ENCODE measurements around the gene PCDHA5.
"Not testable (repeated sequence)": the region's sequence is repeated elsewhere in the genome, so short reads cannot be mapped to it uniquely, and the experiment has no call there.

Gene PCDHA5

GRCh38 chr5:140827704-140828361 is 6.4 kb downstream of the PCDHA5 start, which contains the start of gene PCDHA6:
Gene PCDHA6 (plus strand): TSS chr5:140827960. CDS start chr5:140828092, 132 bp downstream.
- DNase-seq = no peak

DNA sequence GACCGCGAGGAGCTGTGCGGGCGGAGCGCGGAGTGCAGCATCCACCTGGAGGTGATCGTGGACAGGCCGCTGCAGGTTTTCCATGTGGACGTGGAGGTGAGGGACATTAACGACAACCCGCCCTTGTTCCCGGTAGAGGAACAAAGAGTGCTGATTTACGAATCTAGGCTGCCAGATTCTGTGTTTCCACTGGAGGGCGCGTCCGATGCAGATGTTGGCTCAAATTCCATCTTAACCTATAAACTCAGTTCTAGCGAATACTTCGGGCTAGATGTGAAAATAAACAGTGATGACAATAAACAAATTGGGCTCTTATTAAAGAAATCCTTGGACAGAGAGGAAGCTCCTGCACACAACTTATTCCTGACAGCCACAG is 6.9 kb downstream of the PCDHA5 start:
- no peak for DNase-seq

- not testable (repeated sequence) for DNase-seq
Observed at GRCh38 chr5:140829511-140830501, 8.4 kb downstream of the PCDHA5 start.

DNA sequence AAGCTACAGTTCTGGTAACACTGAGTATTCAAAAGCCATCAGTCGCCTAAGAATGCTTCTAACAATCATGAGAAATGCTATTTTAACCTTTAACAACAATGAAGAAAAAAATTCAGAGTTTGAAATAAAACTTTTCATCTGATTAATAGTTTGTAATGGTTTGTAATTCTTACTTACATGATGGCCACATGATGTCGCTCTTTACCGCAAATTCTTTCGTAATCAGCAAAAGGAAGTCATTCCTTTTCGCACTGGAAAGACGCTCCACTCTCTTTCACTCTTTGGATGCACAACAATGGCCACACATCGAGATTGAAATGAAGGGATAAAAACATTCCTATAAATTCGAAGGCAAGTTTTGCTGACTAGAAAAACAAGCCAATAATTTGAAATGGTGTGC is 12.6 kb downstream of the PCDHA5 start, which contains the start of gene PCDHA7:
TSS of gene PCDHA7 (plus strand) at position 277 of the 400 bp plus-strand sequence. CDS start at position 392, 115 bp downstream.
- peak; percentile 1 for DNase-seq

DNA sequence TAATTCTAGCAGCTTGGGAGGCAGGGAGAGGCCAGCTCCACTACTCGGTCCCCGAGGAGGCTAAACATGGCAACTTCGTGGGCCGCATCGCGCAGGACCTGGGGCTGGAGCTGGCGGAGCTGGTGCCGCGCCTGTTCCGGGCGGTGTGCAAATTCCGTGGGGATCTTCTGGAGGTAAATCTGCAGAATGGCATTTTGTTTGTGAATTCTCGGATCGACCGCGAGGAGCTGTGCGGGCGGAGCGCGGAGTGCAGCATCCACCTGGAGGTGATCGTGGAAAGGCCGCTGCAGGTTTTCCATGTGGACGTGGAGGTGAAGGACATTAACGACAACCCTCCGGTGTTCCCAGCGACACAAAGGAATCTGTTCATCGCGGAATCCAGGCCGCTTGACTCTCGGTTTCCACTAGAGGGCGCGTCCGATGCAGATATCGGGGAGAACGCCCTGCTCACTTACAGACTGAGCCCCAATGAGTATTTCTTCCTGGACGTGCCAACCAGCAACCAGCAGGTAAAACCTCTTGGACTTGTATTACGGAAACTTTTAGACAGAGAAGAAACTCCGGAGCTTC is 13.1 kb downstream of the PCDHA5 start:
- DNase-seq = not testable (repeated sequence)

DNA sequence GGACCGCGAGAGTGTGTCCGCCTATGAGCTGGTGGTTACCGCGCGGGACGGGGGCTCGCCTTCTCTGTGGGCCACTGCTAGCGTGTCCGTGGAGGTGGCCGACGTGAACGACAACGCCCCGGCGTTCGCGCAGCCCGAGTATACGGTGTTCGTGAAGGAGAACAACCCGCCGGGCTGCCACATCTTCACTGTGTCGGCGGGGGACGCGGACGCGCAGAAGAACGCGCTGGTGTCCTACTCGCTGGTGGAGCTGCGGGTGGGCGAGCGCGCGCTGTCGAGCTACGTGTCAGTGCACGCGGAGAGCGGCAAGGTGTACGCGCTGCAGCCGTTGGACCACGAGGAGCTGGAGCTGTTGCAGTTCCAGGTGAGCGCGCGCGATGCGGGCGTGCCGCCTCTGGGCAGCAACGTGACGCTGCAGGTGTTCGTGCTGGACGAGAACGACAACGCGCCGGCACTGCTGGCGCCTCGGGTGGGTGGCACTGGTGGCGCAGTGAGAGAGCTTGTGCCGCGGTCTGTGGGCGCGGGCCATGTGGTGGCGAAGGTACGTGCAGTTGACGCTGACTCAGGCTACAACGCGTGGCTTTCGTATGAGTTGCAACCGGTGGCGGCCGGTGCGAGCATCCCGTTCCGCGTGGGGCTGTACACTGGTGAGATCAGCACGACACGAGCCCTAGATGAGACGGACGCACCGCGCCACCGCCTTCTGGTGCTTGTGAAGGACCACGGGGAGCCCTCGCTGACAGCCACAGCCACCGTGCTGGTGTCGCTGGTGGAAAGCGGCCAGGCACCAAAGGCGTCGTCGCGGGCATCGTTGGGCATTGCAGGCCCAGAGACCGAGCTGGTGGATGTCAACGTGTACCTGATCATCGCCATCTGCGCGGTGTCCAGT is 14.5 kb downstream of the PCDHA5 start:
- no peak for DNase-seq

DNA sequence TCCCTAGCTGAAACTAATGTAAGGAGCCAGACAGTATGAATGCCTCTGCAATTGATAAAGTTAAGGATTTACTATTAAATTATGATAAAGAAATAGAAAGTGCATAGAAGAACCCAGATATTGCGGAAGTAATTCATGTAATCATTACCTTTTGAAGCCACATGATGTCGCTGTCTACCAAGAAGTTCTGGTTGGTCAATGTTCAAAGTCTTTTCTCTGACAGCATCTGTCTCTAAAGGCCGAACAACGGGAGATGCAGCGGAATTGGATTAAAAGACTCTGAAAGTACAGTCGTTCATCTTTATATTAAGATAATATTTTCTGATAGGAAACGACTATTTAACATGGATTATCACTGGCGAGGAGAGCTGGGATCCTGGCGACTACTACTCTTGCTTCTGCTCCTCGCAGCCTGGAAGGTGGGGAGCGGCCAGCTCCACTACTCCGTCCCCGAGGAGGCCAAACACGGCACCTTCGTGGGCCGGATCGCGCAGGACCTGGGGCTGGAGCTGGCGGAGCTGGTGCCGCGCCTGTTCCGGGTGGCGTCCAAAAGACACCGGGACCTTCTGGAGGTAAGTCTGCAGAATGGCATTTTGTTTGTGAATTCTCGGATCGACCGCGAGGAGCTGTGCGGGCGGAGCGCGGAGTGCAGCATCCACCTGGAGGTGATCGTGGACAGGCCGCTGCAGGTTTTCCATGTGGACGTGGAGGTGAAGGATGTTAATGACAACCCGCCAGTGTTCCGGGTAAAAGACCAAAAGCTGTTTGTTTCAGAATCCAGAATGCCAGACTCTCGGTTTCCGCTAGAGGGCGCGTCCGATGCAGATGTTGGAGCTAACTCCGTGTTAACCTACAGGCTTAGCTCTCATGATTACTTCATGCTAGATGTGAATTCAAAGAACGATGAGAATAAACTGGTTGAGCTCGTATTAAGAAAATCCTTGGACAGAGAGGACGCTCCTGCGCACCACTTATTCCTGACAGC is 19.9 kb downstream of the PCDHA5 start, which contains the start of gene PCDHA8:
TSS of gene PCDHA8 (plus strand) at position 210 of the 985 bp plus-strand sequence. CDS start at position 345, 135 bp downstream.
- peak; percentile 58 for DNase-seq

DNA sequence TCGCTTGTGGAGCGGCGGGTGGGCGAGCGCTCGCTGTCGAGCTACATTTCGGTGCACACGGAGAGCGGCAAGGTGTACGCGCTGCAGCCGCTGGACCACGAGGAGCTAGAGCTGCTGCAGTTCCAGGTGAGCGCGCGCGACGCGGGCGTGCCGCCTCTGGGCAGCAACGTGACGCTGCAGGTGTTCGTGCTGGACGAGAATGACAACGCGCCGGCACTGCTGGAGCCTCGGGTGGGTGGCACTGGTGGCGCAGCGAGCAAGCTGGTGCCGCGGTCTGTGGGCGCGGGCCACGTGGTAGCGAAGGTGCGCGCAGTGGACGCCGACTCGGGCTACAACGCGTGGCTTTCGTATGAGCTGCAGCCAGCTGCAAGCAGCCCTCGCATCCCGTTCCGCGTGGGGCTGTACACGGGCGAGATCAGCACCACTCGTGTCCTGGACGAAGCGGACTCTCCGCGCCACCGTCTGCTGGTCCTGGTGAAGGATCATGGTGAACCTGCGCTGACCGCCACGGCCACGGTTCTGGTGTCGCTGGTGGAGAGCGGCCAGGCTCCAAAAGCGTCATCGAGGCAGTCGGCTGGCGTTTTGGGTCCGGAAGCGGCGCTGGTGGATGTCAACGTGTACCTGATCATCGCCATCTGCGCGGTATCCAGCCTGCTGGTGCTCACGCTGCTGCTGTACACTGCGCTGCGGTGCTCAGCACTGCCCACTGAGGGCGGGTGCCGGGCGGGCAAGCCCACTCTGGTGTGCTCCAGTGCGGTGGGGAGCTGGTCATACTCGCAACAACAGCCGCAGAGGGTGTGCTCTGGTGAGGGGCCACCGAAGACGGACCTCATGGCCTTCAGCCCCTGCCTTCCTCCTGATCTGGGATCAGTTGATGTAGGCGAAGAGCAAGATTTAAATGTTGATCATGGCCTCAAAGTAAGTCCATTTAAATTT is 21.7 kb downstream of the PCDHA5 start:
- no peak for DNase-seq

DNA sequence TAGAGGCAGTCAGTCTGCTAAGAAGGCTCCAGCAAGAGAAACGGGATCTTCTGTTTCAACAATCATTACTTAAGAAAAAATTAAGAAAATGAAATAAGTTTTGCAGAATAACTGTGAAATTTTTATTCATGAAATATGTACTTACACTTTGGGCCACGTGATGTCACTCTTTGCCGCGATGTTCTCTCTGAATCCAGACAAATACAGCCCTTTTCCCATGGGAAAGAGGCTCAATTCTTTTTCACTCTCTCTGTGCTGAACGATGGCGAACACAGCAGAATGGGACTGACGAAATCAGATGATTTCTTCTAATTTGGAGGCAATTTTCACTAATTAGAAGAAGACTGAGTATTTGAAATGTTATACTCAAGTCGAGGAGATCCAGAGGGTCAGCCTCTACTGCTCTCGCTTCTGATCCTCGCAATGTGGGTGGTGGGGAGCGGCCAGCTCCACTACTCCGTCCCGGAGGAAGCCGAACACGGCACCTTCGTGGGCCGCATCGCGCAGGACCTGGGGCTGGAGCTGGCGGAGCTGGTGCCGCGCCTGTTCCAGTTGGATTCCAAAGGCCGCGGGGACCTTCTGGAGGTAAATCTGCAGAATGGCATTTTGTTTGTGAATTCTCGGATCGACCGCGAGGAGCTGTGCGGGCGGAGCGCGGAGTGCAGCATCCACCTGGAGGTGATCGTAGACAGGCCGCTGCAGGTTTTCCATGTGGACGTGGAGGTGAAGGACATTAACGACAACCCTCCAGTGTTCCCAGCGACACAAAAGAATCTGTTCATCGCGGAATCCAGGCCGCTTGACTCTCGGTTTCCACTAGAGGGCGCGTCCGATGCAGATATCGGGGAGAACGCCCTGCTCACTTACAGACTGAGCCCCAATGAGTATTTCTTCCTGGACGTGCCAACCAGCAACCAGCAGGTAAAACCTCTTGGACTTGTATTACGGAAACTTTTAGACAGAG is 27.0 kb downstream of the PCDHA5 start, which contains the start of gene PCDHA9:
TSS of gene PCDHA9 (plus strand) at position 244 of the 964 bp plus-strand sequence. CDS start at position 358, 114 bp downstream.
- DNase-seq = peak; percentile 1

DNA sequence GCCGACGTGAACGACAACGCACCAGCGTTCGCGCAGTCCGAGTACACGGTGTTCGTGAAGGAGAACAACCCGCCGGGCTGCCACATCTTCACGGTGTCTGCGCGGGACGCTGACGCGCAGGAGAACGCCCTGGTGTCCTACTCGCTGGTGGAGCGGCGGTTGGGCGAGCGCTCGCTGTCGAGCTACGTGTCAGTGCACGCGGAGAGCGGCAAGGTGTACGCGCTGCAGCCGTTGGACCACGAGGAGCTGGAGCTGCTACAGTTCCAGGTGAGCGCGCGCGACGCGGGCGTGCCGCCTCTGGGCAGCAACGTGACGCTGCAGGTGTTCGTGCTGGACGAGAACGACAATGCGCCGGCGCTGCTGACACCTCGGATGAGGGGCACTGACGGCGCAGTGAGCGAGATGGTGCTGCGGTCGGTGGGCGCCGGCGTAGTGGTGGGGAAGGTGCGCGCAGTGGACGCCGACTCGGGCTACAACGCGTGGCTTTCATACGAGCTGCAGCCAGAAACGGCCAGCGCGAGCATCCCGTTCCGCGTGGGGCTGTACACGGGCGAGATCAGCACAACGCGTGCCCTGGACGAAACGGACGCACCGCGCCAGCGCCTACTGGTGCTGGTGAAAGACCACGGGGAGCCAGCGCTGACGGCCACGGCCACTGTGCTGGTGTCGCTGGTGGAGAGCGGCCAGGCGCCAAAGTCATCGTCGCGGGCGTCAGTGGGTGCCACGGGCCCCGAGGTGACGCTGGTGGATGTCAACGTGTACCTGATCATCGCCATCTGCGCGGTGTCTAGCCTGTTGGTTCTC is 28.6 kb downstream of the PCDHA5 start:
- DNase-seq = not testable (repeated sequence)

DNA sequence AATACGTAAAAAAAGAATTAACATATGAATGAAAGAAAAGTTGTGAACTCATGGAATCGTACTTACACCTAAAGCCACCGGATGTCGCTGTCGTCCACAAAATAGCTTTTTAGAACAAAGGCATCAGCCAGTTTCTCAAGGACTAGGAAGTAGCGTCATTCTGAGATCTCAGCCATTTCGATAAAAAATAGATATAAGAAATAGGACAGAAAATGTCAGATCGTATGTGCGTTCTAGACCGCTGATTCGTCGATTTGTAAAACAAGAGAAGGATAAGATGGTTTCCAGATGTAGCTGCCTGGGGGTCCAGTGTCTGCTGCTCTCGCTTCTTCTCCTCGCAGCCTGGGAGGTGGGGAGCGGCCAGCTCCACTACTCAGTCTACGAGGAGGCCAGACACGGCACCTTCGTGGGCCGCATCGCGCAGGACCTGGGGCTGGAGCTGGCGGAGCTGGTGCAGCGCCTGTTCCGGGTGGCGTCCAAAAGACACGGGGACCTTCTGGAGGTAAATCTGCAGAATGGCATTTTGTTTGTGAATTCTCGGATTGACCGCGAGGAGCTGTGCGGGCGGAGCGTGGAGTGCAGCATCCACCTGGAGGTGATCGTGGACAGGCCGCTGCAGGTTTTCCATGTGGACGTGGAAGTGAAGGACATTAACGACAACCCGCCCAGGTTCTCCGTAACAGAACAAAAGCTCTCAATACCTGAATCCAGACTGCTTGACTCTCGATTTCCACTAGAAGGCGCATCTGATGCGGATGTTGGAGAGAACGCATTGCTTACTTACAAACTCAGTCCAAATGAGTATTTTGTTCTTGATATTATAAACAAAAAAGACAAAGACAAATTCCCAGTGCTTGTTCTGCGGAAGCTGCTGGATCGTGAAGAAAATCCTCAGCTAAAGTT is 34.6 kb downstream of the PCDHA5 start, which contains the start of gene PCDHA10:
TSS of gene PCDHA10 (plus strand) at position 126 of the 903 bp plus-strand sequence. CDS start at position 278, 152 bp downstream.
- peak; percentile 20 for DNase-seq

GRCh38 chr5:140857177-140857986 is 36.0 kb downstream of the PCDHA5 start:
- no peak for DNase-seq

GRCh38 chr5:140857987-140858240 is 36.5 kb downstream of the PCDHA5 start:
- DNase-seq = no peak

DNA sequence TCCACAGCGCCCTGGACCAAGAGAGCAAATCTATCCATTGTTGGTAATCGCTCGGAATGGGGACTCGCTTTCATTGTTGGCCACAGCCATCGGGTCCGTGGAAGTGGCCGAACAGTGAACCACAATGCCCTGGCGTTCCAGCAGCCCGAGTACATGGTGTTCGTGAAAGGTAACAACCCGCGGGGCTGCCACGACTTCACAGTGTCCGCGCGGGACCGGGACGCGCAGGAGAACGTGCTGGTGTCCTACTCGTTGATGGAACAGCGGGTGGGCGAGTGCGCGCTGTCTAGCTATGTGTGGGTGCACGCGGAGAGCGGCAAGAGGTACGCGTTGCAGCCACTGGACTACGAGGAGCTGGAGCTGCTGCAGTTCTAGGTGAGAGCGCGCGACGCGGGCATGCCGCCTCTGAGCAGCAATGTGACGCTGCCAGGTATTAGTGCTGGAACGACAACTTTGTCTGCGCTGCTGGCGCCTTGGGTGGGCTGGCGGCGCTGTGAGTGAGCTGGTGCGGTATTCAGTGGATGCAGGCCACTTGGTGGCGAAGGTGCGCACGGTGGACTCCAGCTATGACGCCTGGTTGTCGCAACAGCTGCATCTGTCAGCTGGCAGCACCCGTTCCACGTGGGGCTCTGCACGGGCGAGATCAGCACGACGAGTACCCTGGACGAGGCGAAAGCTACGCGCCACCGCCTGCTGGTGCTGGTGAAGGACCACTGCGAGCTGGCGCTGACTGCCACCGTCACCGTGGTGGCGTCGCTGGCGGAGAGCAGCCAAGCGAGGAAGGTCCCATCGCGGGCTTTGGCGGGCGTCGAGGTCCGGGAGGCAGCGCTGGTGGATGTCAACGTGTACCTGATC is 41.3 kb downstream of the PCDHA5 start:
- DNase-seq = no peak

Measured in NCI-H82 (cell line).